ENCODE data around the gene CD109. TPM values are rescaled to one million over a fixed set of nuclear protein-coding genes. Genes with fewer than 3 reads are reported as not detected.

CD109 gene
- total RNA-seq, 1 experiment from 2014 or later: 3.2 TPM

DNA sequence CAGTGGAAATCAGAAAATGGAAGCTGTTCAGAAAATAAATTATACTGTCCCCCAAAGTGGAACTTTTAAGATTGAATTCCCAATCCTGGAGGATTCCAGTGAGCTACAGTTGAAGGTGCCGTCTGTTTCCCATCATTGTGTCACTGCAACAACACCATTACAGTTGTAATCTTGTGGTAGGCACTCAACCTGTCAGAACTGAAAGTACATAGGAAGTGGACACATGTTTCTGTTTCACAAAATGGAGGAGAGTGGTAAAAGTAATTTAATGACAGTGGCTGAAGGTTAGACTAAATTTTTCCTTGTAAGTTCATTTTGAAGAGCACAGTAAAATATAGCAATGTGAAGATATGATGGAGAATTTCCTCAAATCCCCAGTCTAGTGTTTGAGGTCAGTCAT is 70.0 kb downstream of the CD109 start:
- Mint-ChIP-seq H3K36me3 (ENCODE audit: insufficient read depth in 1 of 3, low read depth in 3 of 3) (peaks cover 0 to 3% (median 0%) of the 10 kb centered on the region in 3 experiments; a peak in 1 of 7 replicates), H3K9me3 (no peaks in the 10 kb centered on the region), H3K27me3 (ENCODE audit: low read depth) (no peaks in the 10 kb centered on the region), H3K27ac (no peak overlapping the region), H3K4me3 (no peak overlapping the region), H3K4me1 (peaks cover 4 to 5% of the 10 kb centered on the region in 2 experiments; a peak in 2 of 4 replicates)
- WGBS (ENCODE audit: extremely low coverage, insufficient read length, low lambda C conversion rate): no CpG with 5 or more reads among the region's 1 CpG
- Histone ChIP-seq H4K8ac (replicated peaks; ENCODE audit: insufficient read length, low read depth, low read length) (no peak overlapping the region), H2BK5ac (ENCODE audit: insufficient read length, low read length) (no peak overlapping the region), H4K20me1 (ENCODE audit: control insufficient read depth, insufficient read depth, insufficient read length) (no peaks in the 10 kb centered on the region), H3K79me1 (ENCODE audit: insufficient read depth, low read depth, low read length, poor library complexity, severe bottlenecking) (no peaks in the 10 kb centered on the region), H3K18ac (ENCODE audit: insufficient read length, low read depth, low read length) (no peak overlapping the region), H2BK120ac (ENCODE audit: low read depth, low read length, poor library complexity, severe bottlenecking) (no peak overlapping the region), H2BK15ac (ENCODE audit: low read depth, low read length) (no peak overlapping the region), H3K9me3 (ENCODE audit: control insufficient read depth, low read depth, low read length) (no peaks in the 10 kb centered on the region), H4K5ac (ENCODE audit: insufficient read length, low read depth, low read length) (no peak overlapping the region), H3K4me1 (ENCODE audit: insufficient read depth, low read length) (no peaks in the 10 kb centered on the region), H3K23ac (ENCODE audit: insufficient read length, low read depth, low read length) (no peak overlapping the region), H3K27me3 (ENCODE audit: insufficient read depth, low read length) (no peaks in the 10 kb centered on the region), H2BK20ac (ENCODE audit: low read depth, low read length, poor library complexity, severe bottlenecking) (no peak overlapping the region), H2AFZ (ENCODE audit: low read length) (no peak overlapping the region), H3K79me2 (ENCODE audit: insufficient read depth, low read length) (no peaks in the 10 kb centered on the region), H3K4ac (ENCODE audit: low read depth, low read length) (no peak overlapping the region), H3K4me2 (ENCODE audit: insufficient read depth, insufficient read length, low read length) (no peak overlapping the region), H2AK5ac (ENCODE audit: insufficient read length, low read length) (no peak overlapping the region), H3K14ac (ENCODE audit: insufficient read depth, low read length) (no peak overlapping the region), H4K91ac (ENCODE audit: insufficient read length, low read depth, low read length) (no peak overlapping the region), H3K56ac (ENCODE audit: insufficient read length, low read depth, low read length) (no peak overlapping the region), H3K27ac (ENCODE audit: insufficient read length, low read depth, low read length) (no peak overlapping the region), H3K23me2 (ENCODE audit: insufficient read length, low read depth, low read length, poor library complexity, severe bottlenecking) (no peaks in the 10 kb centered on the region), H3K9ac (ENCODE audit: extremely low read depth, insufficient read length, low read length) (no peak overlapping the region), H2BK12ac (ENCODE audit: insufficient read length, low read depth, low read length) (no peak overlapping the region), H3T11ph (ENCODE audit: low read length) (no peak overlapping the region)
- TF ChIP-seq, protein P1, sequence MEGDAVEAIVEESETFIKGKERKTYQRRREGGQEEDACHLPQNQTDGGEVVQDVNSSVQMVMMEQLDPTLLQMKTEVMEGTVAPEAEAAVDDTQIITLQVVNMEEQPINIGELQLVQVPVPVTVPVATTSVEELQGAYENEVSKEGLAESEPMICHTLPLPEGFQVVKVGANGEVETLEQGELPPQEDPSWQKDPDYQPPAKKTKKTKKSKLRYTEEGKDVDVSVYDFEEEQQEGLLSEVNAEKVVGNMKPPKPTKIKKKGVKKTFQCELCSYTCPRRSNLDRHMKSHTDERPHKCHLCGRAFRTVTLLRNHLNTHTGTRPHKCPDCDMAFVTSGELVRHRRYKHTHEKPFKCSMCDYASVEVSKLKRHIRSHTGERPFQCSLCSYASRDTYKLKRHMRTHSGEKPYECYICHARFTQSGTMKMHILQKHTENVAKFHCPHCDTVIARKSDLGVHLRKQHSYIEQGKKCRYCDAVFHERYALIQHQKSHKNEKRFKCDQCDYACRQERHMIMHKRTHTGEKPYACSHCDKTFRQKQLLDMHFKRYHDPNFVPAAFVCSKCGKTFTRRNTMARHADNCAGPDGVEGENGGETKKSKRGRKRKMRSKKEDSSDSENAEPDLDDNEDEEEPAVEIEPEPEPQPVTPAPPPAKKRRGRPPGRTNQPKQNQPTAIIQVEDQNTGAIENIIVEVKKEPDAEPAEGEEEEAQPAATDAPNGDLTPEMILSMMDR (conservative IDR thresholded peaks at IDR 0.05): no peak
- DNase-seq: no peak
